Ascending aorta (tissue), 2 donors: ENCODE measurements around the gene CDKN2AIP. TPM values are rescaled to one million over a fixed set of nuclear protein-coding genes. Genes with fewer than 3 reads are reported as not detected.
"Not testable (repeated sequence)": the region's sequence is repeated elsewhere in the genome, so short reads cannot be mapped to it uniquely, and the experiment has no call there.

Experiments used
- DNase-seq, 2 donors: peaks; one replicate each; pipeline ENCODE4 v3.0.0-alpha.2; 2019; ENCODE audit warnings: low spot score in 2 of 2
- H3K27ac ChIP-seq, 2 donors: fragments of 200-600 bp; sonication (generic); one replicate each; pipeline ENCODE4 v1.5.1; 2016 to 2017; ENCODE audit warnings: mild to moderate bottlenecking in 1 of 2
- H3K27me3 ChIP-seq: fragments of 200-600 bp; sonication (generic); one replicate; pipeline ENCODE4 v1.5.1; 2017
- H3K36me3 ChIP-seq, 2 donors: fragments of 200-600 bp; sonication (generic); one replicate each; pipeline ENCODE4 v1.5.1; 2016
- H3K4me1 ChIP-seq, 2 donors: fragments of 200-600 bp; sonication (generic); one replicate each; pipeline ENCODE4 v1.5.1; 2016 to 2017; ENCODE audit warnings: mild to moderate bottlenecking in 1 of 2
- H3K4me3 ChIP-seq, 2 donors: fragments of 200-600 bp; sonication (generic); one replicate each; pipeline ENCODE4 v1.5.1; 2016 to 2017; ENCODE audit warnings: mild to moderate bottlenecking in 1 of 2
- H3K9me3 ChIP-seq, 2 donors: fragments of 200-600 bp; sonication (generic); one replicate each; pipeline ENCODE4 v1.5.1; 2016
- intact Hi-C: fragments of 100-400 bp; cut with DNase I; formaldehyde crosslinking; loops from one replicate; pipeline ENCODE4 v1.15.1; 2023
- total RNA-seq: library from RNA; depleted of rRNA; stranded (reverse); fragments of >200 nt; gene quantifications from one replicate; pipeline ENCODE4 v1.1.0, GENCODE V29; 2016
- TF ChIP-seq, protein P1 (sequence below), 3 experiments: fragments of 200-600 bp in 2 of 3; fragments of 450-650 bp in 1 of 3; sonication (generic) in 2 of 3; IDR thresholded peaks; one replicate each; pipeline ENCODE4 v1.5.1; 2016 to 2019; ENCODE audit warnings: antibody characterized with exemption in 3 of 3, mild to moderate bottlenecking in 1 of 3, moderate library complexity in 1 of 3

Gene CDKN2AIP
- total RNA-seq, 1 donor from 2014 or later, result 34.5 TPM

DNA sequence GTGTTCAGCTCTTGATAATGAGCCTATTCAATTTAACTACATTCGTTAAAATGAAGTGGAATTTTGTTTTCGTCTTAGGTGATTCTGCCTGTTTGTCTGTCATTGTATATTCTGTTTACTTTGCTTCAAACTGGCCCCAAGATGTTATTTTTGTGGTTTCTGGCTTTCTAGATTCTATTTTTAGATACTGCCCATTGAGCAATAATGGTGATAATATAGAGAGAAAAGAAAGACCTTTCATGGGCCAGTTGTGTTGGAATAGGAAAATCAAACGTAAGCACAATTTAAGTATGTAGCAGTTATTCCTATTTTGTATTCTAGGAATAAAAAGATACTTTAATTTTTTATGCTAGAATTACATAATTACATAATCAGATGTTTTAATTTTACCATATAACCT is 4.0 kb downstream of the CDKN2AIP start:
- peaks cover 12 to 26% of the 10 kb centered on the region in 2 donors for H3K4me1 ChIP-seq
- TF ChIP-seq, protein P1, sequence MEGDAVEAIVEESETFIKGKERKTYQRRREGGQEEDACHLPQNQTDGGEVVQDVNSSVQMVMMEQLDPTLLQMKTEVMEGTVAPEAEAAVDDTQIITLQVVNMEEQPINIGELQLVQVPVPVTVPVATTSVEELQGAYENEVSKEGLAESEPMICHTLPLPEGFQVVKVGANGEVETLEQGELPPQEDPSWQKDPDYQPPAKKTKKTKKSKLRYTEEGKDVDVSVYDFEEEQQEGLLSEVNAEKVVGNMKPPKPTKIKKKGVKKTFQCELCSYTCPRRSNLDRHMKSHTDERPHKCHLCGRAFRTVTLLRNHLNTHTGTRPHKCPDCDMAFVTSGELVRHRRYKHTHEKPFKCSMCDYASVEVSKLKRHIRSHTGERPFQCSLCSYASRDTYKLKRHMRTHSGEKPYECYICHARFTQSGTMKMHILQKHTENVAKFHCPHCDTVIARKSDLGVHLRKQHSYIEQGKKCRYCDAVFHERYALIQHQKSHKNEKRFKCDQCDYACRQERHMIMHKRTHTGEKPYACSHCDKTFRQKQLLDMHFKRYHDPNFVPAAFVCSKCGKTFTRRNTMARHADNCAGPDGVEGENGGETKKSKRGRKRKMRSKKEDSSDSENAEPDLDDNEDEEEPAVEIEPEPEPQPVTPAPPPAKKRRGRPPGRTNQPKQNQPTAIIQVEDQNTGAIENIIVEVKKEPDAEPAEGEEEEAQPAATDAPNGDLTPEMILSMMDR (IDR thresholded peaks at IDR 0.05), result no peak
- intact Hi-C loops, result no loop called here
- no peaks in the 10 kb centered on the region for H3K9me3 ChIP-seq
- no peaks in the 10 kb centered on the region for H3K27me3 ChIP-seq
- no peak overlapping the region for H3K4me3 ChIP-seq
- H3K27ac ChIP-seq, result no peak overlapping the region
- DNase-seq, result no peak
- H3K36me3 ChIP-seq, result peaks cover 41 to 56% of the 10 kb centered on the region in 2 donors

DNA sequence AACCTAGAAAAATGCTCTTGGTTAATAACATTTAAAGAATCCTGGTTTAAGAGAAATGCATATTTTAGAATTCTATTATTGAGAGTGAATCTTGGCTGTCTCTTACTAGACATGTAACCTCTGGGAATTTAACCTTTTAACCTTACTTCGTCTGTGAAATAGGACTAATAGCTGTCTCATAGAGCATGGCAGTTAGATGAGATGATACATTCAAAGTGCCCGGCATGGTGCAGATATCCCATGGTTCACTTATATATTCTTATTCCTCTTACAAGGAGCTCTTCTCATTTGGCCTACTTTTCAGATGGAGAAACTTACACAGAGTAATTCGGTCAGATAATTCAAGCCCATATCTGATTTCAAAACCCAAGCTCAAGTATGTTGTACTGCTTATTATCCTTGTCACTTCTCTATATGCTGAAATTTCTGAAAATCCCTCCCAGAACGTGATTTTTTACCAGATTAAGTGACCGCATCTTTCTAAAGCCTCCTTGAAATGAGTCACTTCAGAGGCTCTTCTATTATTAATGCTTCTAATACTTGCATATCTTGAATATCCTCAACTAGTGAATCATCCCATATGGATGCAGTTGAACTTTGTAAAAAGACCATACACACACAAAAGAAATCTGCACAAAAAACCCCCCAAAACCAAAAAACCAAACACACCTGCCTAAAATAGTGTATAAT is 4.9 kb downstream of the CDKN2AIP start:
- DNase-seq, result no peak
- no peak overlapping the region for H3K4me3 ChIP-seq
- H3K4me1 ChIP-seq, result peaks cover 12 to 25% of the 10 kb centered on the region in 2 donors
- no peaks in the 10 kb centered on the region for H3K27me3 ChIP-seq
- peaks cover 41 to 56% of the 10 kb centered on the region in 2 donors for H3K36me3 ChIP-seq
- TF ChIP-seq, protein P1 (IDR thresholded peaks at IDR 0.05), result no peak
- H3K9me3 ChIP-seq, result no peaks in the 10 kb centered on the region
- H3K27ac ChIP-seq, result no peak overlapping the region
- intact Hi-C loops, result no loop called here

DNA sequence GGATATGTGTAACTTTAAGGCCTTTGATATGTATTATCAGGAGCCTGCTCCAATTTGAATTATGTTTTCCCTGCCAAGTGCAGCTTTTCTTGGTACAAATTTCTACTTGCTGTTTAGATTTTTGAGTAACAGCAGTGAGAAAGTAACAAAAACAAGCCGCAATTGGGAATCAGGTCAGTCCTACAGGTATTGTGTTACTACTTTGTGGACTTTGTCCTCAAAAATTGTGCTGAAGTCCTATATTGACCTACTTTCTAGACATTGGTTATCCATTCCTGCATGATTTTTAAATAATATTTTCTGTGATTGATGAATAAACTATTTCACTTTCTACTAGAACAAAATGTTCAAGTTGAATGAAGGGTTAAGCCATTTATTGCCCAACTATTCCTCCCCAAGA is 5.7 kb downstream of the CDKN2AIP start:
- Histone ChIP-seq H3K27ac (no peak overlapping the region), H3K4me1 (peaks cover 12 to 25% of the 10 kb centered on the region in 2 donors), H3K36me3 (peaks cover 41 to 56% of the 10 kb centered on the region in 2 donors), H3K4me3 (no peak overlapping the region), H3K27me3 (no peaks in the 10 kb centered on the region), H3K9me3 (no peaks in the 10 kb centered on the region)
- TF ChIP-seq, protein P1 (IDR thresholded peaks at IDR 0.05), result no peak
- intact Hi-C loops, result no loop called here
- DNase-seq, result no peak

DNA sequence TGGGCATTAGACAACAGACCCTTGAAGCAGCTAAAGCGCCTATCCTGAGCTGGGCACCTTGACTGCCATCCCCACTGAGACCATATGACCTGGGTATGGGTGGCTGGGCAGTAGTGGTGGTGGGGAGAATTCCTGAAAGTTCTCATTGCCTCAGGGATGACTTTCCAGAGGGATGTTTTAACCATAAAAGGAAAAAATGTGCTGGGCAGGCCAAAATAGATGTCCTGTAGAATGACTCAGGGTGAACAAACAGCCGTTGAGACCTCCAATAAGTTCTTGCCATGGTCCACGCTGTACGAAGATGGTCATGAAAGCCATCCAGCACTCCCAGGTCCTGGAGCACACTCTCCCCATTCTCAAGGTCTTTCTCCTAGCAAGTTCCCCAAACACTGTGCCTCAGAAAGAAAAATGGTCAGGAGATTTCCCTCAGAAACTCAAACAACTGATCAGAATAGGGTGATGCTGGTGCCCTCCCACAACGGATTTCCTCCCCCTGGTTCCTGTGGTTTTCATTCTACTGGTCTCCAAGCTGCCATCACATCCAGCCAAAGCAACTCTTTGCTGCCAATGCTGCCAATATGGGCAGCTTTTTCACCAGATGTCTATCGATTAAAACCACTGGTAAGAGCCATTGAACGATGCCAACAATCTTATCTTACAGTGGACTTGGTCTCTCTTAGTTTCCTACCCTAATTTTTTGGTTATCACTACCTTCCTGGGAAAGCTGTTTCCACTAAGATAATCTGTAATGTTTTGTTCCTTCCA is 11.2 kb downstream of the CDKN2AIP start:
- no peaks in the 10 kb centered on the region for H3K9me3 ChIP-seq
- peaks cover 10 to 15% of the 10 kb centered on the region in 2 donors for H3K36me3 ChIP-seq
- TF ChIP-seq, protein P1 (IDR thresholded peaks at IDR 0.05), result no peak
- no peak overlapping the region for H3K27ac ChIP-seq
- DNase-seq, result no peak
- H3K27me3 ChIP-seq, result no peaks in the 10 kb centered on the region
- intact Hi-C loops, result no loop called here
- no peaks in the 10 kb centered on the region for H3K4me1 ChIP-seq
- H3K4me3 ChIP-seq, result no peak overlapping the region

DNA sequence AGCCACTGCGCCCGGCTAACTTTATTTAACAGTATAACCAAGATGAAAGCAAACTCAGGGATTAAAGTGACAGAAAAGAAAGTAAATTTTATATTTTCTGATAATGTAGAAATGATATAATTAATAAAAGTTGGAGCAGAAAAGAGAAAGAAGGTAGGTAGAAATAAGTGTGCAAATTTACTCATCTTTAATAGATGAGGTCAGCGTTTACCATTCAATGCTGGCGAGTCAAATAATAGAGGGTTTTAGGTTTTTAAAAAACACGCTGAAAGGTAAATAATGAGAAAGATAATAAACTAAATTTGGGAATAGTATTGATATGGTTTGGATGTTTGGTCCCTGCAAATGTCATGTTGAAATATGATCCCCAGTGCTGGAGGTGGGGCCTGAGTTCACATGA is 13.6 kb downstream of the CDKN2AIP start:
- no peaks in the 10 kb centered on the region for H3K4me1 ChIP-seq
- intact Hi-C loops, result no loop called here
- TF ChIP-seq, protein P1 (IDR thresholded peaks at IDR 0.05), result no peak
- H3K36me3 ChIP-seq, result peaks cover 2% of the 10 kb centered on the region in 2 donors
- no peak overlapping the region for H3K27ac ChIP-seq
- DNase-seq, result no peak
- no peak overlapping the region for H3K4me3 ChIP-seq
- H3K9me3 ChIP-seq, result no peaks in the 10 kb centered on the region
- no peaks in the 10 kb centered on the region for H3K27me3 ChIP-seq

DNA sequence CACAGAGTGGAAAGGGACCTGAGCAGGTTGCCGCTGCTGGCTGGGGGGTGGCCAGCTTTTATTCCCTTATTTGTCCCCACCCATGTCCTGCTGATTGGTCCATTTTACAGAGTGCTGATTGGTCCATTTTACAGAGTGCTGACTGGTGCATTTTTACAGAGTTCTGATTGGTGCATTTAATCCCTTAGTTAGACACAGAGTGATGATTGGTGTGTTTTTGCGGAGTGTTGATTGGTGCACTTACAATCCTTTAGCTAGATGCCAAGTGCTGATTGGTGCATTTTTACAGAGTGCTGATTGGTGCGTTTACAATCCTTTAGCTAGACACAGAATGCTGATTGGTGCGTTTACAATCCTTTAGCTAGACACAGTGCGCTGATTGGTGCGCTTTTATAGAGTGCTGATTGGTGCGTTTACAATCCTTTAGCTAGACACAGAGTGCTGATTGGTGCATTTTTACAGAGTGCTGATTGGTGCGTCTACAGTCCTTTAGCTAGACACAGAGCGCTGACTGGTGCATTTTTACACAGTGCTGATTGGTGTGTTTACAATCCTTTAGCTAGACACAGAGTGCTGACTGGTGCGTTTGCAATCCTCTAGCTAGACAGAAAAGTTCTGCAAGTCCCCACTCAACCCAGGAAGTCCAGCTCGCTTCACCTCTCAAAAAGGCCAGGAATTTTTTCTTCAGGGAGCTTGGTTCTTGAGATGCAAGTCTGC is 19.6 kb downstream of the CDKN2AIP start:
- H3K27ac ChIP-seq, intact Hi-C loops, H3K9me3 ChIP-seq, H3K27me3 ChIP-seq, H3K4me3 ChIP-seq, DNase-seq, H3K36me3 ChIP-seq, H3K4me1 ChIP-seq: not testable (repeated sequence)

DNA sequence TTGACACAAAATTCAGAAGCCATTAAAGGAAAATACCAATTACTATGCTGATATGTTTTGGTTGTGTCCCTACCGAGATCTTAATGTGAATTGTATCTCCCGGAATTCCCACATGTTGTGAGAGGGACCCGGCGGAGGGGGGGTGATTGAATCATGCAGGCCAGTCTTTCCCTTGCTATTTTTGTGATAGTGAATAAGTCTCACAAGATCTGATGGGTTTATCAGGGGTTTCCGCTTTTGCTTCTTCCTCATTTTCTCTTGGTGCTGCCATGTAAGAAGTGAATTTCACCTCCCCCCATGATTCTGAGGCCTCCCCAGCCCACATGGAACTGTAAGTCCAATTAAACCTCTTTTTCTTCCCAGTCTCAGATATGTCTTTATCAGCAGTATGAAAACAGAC is 21.4 kb downstream of the CDKN2AIP start:
- DNase-seq, intact Hi-C loops, H3K4me3 ChIP-seq, H3K27ac ChIP-seq, H3K9me3 ChIP-seq, H3K4me1 ChIP-seq, H3K27me3 ChIP-seq, H3K36me3 ChIP-seq: not testable (repeated sequence)
